ENCODE results near the gene COL4A3.

GRCh38 chr2:227153758-227154486, 10.5 kb upstream of the COL4A3 start:
- no peak for TF ChIP-seq CTCF (IDR thresholded peaks at IDR 0.05)
- TF ChIP-seq POLR2A (IDR thresholded peaks at IDR 0.05), result no peak

Data from adrenal gland (tissue), 5 donors.